ENCODE data around the gene RIMBP3C. TPM values are rescaled to one million over a fixed set of nuclear protein-coding genes. Genes with fewer than 3 reads are reported as not detected.
A peak's percentile ranks its signal among the peaks of the same experiment; 100 is the strongest.

Gene RIMBP3C
- total and polyA plus RNA-seq, 2 experiments from 2014 or later = 1.1 TPM; not detected in 1

GRCh38 chr22:21568347-21569075 lies 17.2 kb upstream of the RIMBP3C start:
- Mint-ChIP-seq H3K27ac (peak overlapping the region; percentile 96), H3K27me3 (ENCODE audit: insufficient read depth, low read depth, poor library complexity) (peaks cover 11% of the 10 kb centered on the region), H3K9me3 (no peaks in the 10 kb centered on the region; the same call in 2 of the 3 replicates), H3K36me3 (ENCODE audit: low read depth) (peaks cover 8% of the 10 kb centered on the region; the same call in 2 of the 3 replicates), H3K4me1 (peaks cover 32% of the 10 kb centered on the region), H3K4me3 (peak overlapping the region; percentile 96)
- no peak overlapping the region for H2AFZ ChIP-seq
- 0 out of 2 replicates have a peak overlapping the region, but pooled peaks have one; percentile 66 for H3K27ac ChIP-seq (ENCODE audit: low read depth)
- H4K20me1 ChIP-seq (replicated peaks; ENCODE audit: insufficient read depth) = peaks cover 51% of the 10 kb centered on the region
- H3K36me3 ChIP-seq (ENCODE audit: insufficient read depth) = peaks cover 3% of the 10 kb centered on the region; the same call in 1 of the 2 replicates
- peak overlapping the region; percentile 93 for H3K4me2 ChIP-seq
- H3K79me2 ChIP-seq (replicated peaks; ENCODE audit: insufficient read depth) = peaks cover 59% of the 10 kb centered on the region
- H3K4me3 ChIP-seq = peak overlapping the region; percentile 83
- no peaks in the 10 kb centered on the region for H3K9me2 ChIP-seq (ENCODE audit: insufficient read depth)
- DNase-seq (ENCODE audit: low spot score) (peak; percentile 50), ATAC-seq (peak; percentile 20)
- TF ChIP-seq EZH2phosphoT487 (IDR thresholded peaks at IDR 0.05; ENCODE audit: unreplicated experiment) (no peak), POLR2AphosphoS5 (IDR thresholded peaks at IDR 0.05; ENCODE audit: low read depth) (peak; percentile 35; the same call in 1 of the 2 replicates)
- H3F3A ChIP-seq (replicated peaks; ENCODE audit: low read depth) = 0 out of 2 replicates have a peak, but pooled peaks cover 3% of the 10 kb centered on the region
- H3K27me3 ChIP-seq (ENCODE audit: insufficient read depth) = no peaks in the 10 kb centered on the region
- H3K4me1 ChIP-seq (ENCODE audit: insufficient read depth) = peaks cover 32% of the 10 kb centered on the region

GRCh38 chr22:21567456-21568346 lies 16.4 kb upstream of the RIMBP3C start, which contains the start of gene UBE2L3:
UBE2L3 (plus strand) TSS chr22:21567714; CDS start chr22:21567745, 31 bp downstream.
- peaks cover 43% of the 10 kb centered on the region for H4K20me1 ChIP-seq (replicated peaks; ENCODE audit: insufficient read depth)
- peak within 1 kb of the TSS; percentile 96 for H3K27ac Mint-ChIP-seq
- peaks cover 11% of the 10 kb centered on the region for H3K27me3 Mint-ChIP-seq (ENCODE audit: insufficient read depth, low read depth, poor library complexity)
- H3K4me1 ChIP-seq (ENCODE audit: insufficient read depth) = peaks cover 30% of the 10 kb centered on the region
- peaks cover 3% of the 10 kb centered on the region; the same call in 1 of the 2 replicates for H3K36me3 ChIP-seq (ENCODE audit: insufficient read depth)
- H3F3A ChIP-seq (replicated peaks; ENCODE audit: low read depth) = 0 out of 2 replicates have a peak, but pooled peaks cover 3% of the 10 kb centered on the region
- no peaks in the 10 kb centered on the region; the same call in 2 of the 3 replicates for H3K9me3 Mint-ChIP-seq
- peak within 1 kb of the TSS; percentile 83 for H3K4me3 ChIP-seq
- no peaks in the 10 kb centered on the region for H3K9me2 ChIP-seq (ENCODE audit: insufficient read depth)
- H3K27me3 ChIP-seq (ENCODE audit: insufficient read depth) = no peaks in the 10 kb centered on the region
- ATAC-seq (peak; percentile 83), DNase-seq (ENCODE audit: low spot score) (peak; percentile 94)
- H2AFZ ChIP-seq = peak within 1 kb of the TSS; percentile 63; the same call in 1 of the 2 replicates
- H3K4me1 Mint-ChIP-seq = peaks cover 30% of the 10 kb centered on the region
- H3K4me2 ChIP-seq = peak within 1 kb of the TSS; percentile 93
- H3K27ac ChIP-seq (ENCODE audit: low read depth) = peak within 1 kb of the TSS; percentile 66; the same call in 1 of the 2 replicates
- peak; percentile 29 for TF ChIP-seq REST (IDR thresholded peaks at IDR 0.05; ENCODE audit: unreplicated experiment)
- TF ChIP-seq ETS1 (IDR thresholded peaks at IDR 0.05) = peak; percentile 64; the same call in 1 of the 2 replicates
- TF ChIP-seq NANOG (IDR thresholded peaks at IDR 0.05; ENCODE audit: borderline replicate concordance) = no peak
- TF ChIP-seq POLR2AphosphoS5 (IDR thresholded peaks at IDR 0.05; ENCODE audit: low read depth) = peak; percentile 89
- peaks cover 51% of the 10 kb centered on the region for H3K79me2 ChIP-seq (replicated peaks; ENCODE audit: insufficient read depth)
- peaks cover 5% of the 10 kb centered on the region; the same call in 2 of the 3 replicates for H3K36me3 Mint-ChIP-seq (ENCODE audit: low read depth)
- peak within 1 kb of the TSS; percentile 96 for H3K4me3 Mint-ChIP-seq

Measured in GM23338 (cell line).